ENCODE measurements around the gene TICAM1.

- TF ChIP-seq CTCF (IDR thresholded peaks at IDR 0.05; ENCODE audit: low read depth, low read length, missing input control), result no peak
- TF ChIP-seq RXRA (IDR thresholded peaks at IDR 0.05), result no peak
- TF ChIP-seq YY1 (IDR thresholded peaks at IDR 0.05), result no peak
- no peak for TF ChIP-seq GABPA (IDR thresholded peaks at IDR 0.05 in 1 of 2, conservative IDR thresholded peaks at IDR 0.05 in 1 of 2)
- no peak for TF ChIP-seq FOXA1 (IDR thresholded peaks at IDR 0.05)
- no peak for TF ChIP-seq RAD21 (IDR thresholded peaks at IDR 0.05)
- no peak for TF ChIP-seq TAF1 (conservative IDR thresholded peaks at IDR 0.05)
- TF ChIP-seq HNF4G (IDR thresholded peaks at IDR 0.05), result no peak
- no peak for TF ChIP-seq EGR1 (IDR thresholded peaks at IDR 0.05; ENCODE audit: low read depth in 2 of 2)
- no peak for TF ChIP-seq FOXA2 (IDR thresholded peaks at IDR 0.05)
- TF ChIP-seq MAX (IDR thresholded peaks at IDR 0.05), result no peak
These were observed 58.9 kb downstream of the TICAM1 start for GRCh38 chr19:4772566-4772965.

All from liver (tissue), 3 donors.